EH (cell line): ENCODE data around the gene RHBDF2.
"Not testable (repeated sequence)": the region's sequence is repeated elsewhere in the genome, so short reads cannot be mapped to it uniquely, and the experiment has no call there.

Experiments
- DNase-seq: peaks from one replicate; pipeline ENCODE4 v3.0.0-alpha.2; 2015; ENCODE audit warnings: low read depth

The RHBDF2 gene

DNA sequence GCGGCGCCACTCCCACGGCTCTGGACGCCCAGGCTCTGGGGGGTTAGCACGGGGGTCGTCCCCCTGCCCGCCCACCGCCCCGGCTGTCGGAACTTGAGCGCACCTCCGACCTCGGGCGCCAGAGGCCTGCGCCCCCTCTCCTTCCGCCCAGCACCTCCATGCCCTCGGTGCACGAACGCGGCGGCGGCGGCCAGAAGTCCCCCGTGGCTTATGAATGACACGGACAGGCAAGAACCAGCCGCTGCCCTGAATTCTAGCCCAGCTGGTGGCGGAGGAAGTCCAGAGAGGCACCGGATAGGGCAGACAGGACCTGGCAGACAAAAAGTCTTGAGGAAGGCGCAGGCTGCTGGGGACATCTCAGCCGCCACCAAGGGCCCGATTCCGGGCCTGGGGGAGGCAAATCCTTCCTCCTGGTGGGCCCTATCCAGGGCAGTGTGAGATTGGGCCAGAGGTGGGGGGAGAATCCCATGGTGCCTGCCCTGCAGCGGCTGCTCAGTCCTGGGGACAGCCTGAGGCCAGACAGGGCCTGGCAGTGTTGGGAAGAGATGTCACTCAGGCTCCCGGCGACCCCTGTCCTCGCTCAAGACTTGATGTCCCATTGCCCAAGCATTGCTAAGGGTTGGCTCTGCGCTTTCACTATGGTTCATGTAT is 37.2 kb upstream of the RHBDF2 start:
- no peak for DNase-seq

DNA sequence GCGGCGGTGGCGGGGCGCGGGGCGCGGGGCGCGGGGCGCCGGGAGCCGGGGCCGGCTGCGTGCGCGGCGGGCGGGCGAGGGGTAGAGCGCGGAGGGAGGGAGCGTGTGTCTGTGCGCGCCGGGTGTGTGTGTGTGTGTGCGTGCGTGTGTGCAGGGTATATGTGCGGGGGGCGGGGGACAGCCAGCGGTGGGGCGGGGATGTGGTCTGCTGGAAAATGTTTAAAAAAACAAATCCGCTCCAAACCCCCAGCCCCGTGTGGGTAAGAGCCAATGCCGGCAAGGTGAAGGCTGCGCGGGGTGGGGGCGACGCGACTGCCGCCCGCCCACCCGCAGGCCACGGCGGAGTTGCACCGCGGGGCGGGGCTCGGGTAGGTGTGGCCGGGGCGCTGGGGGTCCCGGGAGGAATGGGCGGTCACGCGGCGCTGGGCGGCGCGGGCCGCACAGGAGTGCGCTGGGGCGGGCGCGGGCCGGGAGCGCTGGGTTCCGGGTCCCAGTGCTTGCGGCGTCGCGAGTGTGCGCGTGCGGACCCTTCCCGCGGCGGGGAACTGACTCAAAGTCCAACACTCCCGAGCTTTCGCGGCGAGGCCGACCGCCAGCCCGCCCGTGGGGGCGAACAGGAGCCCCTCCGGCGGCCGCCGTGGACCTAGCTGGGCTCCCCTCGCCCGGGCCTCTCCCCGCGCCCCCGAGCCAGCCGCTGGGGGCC is 36.5 kb upstream of the RHBDF2 start, which contains the start of gene CYGB:
Gene CYGB (minus strand): TSS at position 132 of the 703 bp plus-strand sequence. CDS start 167 bp downstream, outside the sequence.
- DNase-seq, result no peak

DNA sequence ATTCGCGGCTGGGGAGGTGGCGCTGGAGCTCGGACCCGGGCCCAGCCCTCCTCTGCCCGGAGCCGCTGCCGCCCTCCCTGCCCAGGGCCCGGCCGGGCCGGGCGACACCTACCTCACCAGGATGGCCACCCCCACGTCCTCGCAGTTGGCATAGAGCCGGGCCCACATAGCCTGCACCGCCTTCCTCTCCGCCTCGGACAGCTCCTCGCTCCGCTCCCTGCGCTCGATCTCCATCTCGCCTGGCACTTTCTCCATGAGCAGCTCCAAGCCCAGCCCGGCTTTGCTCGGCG is 36.0 kb upstream of the RHBDF2 start:
- peak; percentile 63 for DNase-seq

DNA sequence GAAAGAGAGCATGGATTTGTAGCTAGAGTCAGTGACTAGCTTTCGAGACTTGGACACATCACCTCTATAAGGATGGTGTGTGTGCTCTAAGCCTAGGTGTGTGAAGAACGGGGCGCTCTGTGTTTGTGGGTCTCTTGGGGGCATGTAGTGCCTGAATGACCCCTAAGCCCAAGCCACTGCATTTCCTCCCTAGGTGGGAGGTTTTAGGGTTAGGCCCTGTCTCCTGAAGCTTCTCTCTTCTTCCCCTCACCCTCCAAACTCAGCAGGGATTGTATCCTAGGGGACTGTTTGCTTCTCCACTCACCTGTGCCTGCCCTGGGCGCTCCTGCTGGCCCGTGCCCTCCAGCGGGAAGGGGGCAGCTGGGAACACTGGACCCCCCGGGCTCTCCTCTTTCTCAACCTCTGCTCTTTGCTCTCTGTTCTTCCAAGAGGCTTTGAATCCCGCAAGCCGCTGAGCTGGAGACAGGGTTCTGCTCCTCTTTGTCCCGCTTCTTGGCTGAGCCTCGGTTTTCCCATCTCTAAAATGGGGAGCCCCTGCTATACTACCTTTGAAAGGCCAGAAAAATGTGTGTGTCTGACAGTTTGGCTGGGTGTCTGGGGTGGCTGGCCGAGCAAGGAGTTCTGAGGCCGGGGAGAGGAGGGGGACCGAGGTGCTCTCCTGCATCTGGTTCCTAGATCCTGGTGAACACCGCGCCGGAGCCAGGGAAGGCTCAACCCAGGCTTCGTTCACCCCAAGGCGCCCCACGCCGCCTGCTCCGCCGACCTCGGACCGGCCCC is 35.5 kb upstream of the RHBDF2 start:
- DNase-seq, result no peak

DNA sequence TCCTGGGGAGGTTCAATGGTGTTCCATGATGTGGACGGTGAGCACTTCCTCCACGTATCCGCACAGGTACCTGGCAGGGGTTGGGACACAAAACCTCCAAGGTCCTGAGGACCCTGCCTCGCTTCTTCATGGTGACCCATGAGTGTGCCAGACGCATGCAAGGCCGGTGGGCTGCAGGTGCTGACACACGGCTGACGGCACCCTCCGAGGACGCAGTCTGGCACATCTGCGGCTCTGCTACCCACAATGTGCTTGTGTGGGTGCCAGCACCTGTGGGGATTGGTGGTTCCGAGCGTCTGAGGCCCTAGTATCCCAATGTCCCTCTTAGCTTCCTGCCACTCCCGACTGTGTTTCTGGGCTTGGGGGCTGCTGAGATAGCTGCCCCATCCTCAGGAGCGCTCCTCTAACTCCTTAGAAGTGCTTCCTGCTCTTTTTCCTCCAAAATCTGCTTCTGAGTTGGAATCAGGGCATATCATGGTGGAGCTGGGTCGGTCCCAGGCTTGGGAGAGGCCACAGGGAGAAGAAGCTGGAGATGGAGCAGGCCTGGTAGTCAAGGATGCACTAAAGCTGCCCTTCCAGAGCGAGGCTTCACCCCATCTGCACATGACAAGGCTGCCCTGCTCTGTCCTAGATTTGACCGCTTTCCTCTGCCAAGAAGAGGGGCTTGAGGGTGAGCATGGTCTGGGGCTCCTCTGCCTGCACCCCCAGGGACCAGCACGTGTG is 34.7 kb upstream of the RHBDF2 start:
- DNase-seq, result no peak

DNA sequence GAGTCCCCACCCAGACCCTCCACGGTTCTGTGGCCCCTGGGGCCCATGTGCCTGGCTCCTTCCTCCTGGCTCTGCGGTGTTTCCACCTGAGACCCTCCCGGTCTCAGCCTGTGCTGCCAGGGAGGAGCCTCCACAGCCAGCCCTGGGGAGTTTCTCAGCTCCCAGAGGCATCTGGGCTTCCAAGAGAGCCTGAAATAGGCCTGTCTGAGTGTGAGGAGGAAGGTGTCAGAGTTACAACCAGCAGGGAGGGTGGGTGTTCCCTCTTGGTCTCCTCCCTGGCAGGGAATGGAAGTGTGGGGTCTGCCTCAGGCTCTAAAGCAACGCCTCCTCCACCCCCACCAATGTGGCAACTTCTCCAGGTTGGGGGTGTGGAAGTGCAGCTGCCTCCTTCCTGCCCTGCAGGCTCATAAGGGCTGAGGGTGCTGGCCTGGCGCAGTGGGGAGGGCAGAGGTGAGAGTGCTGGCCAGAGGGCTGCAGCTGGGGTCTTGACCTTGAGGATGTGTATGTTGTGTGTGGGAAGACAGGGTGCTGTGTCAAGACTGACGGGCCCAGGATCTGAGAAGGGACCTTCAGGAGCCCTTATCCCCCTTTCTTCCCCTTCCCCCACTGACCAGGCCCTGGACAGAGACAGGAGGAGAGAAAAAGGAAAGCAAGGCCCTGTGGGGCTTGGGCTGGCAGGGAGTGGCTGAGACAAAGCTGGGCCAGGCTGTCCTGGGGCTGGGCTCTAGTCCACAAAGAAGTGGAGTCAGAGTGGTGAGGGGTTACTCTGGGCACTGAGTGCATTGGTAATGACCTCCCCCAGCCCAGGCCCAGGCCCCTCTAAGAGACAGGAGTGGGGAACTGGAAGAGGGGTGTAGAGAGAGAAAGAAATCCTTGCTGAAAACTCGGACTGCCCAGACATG is 33.9 kb upstream of the RHBDF2 start:
- DNase-seq, result no peak

- not testable (repeated sequence) for DNase-seq
Measured at GRCh38 chr17:76533640-76534359, 32.6 kb upstream of the RHBDF2 start.

DNA sequence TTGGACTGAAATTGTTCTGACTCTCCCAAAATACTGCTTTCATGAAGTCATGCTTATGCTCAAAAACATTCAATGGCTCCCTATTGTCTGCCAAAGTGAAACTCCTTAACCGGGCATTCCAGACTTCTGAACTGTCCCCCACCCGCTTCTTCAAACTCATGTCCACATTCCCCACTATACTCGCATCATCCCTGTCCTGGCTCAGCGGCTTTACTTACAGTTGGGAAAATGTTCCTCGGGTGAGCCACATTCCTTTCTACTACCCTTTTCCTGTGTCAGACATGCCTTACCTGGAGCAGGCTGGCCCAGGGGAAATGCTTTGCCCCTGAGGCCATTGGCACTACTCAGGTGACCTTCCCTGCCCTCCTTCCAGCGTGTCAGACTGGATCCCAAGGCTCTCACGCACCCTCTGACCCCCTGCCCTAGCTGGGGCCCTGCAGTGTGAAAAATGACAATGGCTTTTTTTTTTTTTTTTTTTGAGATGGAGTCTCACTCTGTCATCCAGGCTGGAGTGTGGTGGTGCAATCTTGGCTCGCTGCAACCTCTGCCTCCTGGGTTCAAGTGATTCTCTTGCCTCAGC is 30.9 kb upstream of the RHBDF2 start:
- DNase-seq, result peak; percentile 20

GRCh38 chr17:76531486-76532038 is 30.3 kb upstream of the RHBDF2 start:
- no peak for DNase-seq

GRCh38 chr17:76530811-76531485 is 29.7 kb upstream of the RHBDF2 start:
- no peak for DNase-seq

DNA sequence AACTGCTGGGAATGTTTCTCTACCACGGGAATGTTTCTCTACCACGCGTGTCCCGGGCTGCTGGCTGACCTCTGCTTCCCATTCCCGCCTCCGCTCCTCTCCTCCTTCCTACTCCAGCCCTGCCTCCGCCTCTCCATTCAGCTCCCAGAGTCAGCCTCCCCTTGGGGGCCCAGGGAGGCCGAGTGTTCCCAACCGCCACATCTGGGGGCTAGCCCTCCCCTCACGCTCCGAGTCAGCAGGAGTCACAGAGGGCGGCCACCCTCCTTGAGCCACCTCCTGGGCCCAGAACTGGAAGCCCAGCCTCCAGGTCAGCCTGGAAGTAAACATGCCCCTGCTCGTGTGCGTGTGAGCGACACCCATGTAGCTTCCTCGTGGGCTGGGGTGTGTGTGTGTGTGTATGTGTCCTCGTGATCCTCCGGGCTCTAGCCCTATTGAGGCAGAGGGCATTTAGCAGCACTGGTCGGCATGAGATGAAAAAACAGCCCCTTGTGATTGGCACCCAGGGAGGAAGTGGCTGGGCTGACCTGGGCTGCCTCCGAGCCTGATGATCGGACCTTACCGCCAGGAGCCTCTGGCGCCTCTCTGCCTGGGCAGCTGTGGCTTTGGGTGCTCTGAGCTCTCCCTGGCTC is 29.0 kb upstream of the RHBDF2 start:
- DNase-seq, result no peak

DNA sequence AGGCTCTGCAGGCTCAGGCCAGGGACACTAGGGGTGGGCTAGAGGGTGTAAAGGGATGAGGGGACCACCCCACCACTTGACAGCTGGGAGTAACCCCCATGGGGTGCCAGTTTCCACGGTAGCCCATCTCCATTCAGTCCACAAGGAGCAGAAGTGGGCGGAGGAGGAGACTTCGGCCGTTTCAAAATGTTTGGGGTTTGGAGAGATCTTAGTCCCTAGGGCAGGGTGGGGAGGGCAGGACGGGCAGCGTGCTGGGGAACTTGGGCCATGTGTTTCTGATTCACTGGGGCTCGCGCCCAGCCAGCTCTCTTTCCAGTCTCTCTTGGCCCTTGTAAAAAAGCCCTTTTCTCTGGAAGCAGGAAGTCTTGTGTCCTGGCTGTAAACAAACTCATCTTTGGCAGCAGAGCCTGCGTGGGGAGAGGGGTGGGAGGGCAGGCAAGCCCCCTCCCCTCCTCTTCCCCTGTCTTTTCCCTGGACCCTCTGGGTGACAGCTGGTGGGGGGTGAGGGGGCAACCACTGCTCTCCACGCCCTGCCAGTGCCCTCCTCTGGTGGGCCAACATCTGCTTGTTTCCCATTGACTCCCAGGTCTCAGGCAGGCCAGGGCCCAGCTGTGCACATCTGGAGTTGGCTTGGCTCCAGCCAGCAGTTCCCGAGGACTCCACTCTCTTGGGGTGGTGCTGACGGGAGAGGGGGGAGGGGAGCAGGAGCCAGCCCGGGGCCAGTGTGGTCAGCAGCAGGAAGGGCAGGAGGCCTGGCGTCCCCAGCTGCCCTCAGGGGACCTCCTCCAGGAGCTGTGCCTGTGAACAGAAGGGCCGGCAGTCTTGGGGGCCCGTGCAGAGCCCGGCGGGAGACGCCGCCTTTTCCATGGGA is 28.2 kb upstream of the RHBDF2 start:
- DNase-seq, result peak; percentile 94

DNA sequence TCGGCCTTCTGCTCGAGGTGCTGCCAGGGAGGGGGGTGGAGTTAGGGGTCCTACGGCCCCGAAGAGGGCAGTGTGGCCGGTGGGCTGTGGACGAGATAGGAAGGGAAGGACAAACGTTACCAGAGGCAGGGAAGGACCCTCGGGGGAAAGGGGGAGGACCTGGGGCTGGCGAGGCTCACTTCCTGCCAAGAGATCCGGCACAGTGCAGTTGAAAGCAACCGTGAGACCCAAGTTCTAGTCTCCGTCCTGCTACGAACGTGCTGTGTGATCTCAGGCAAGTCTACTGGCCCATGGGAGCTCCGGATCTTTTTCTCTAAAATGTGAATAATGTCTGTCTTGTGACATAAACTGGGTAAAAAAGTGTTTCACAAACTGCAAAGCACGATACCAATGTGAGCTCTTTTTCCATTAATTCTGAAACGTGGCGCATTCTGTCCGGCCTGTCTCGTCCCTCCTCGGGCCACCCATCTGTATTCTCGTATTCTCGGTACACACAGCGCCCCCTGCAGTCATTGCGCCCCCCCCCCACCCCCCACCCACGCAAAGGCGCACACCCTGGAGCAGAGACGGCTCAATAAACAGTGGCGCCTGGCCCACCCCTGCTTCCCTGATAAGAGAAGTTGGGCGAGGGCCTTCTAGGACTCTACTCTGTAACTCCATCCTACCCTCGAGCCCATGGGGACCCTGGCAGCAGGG is 27.5 kb upstream of the RHBDF2 start:
- no peak for DNase-seq

DNA sequence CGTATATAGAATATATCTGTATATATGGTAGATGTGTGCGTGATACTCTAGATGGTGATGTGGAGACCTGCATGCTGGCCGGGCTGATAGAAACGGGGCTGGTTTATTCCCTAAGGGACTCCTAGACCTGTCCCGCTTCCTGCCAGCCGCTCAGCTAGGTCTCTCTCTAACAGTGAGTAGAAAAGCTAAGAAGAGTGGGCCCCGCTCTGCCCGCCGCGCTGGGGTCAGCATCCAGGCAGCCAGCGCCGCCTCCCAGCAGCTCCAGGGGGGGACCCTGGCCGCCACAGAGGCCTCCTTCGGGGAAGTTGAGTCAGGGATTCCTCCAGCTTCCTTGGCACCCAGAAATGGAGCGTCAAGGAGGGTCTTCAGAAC is 26.9 kb upstream of the RHBDF2 start:
- DNase-seq, result no peak

GRCh38 chr17:76527430-76528111 is 26.3 kb upstream of the RHBDF2 start:
- DNase-seq, result peak; percentile 79

GRCh38 chr17:76527016-76527415 is 25.8 kb upstream of the RHBDF2 start:
- DNase-seq, result not testable (repeated sequence)

GRCh38 chr17:76525513-76525833 is 24.2 kb upstream of the RHBDF2 start:
- DNase-seq, result not testable (repeated sequence)
